ENCODE data around the gene C17orf78.

GRCh38 chr17:37344519-37344918, 31.3 kb upstream of the C17orf78 start:
- no peak for TF ChIP-seq CTCF (IDR thresholded peaks at IDR 0.05)
- TF ChIP-seq POLR2A (IDR thresholded peaks at IDR 0.05): no peak
- no peak for TF ChIP-seq POLR2AphosphoS5 (IDR thresholded peaks at IDR 0.05; ENCODE audit: insufficient read depth in 1 of 2, low read depth in 1 of 2)

Data from vagina (tissue), 2 donors.